GM12872 (cell line): ENCODE results near the gene PRAF2.

Experiments used
- CTCF ChIP-seq: IDR thresholded peaks from 3 replicates; pipeline ENCODE4 v1.5.1; 2011; ENCODE audit warnings: low read depth, mild to moderate bottlenecking, low read length, moderate library complexity; ENCODE audit not compliant: insufficient read depth

PRAF2 gene

GRCh38 chrX:49110417-49110816 is 36.6 kb upstream of the PRAF2 start:
- no peak for TF ChIP-seq CTCF

GRCh38 chrX:49108641-49109040 is 34.8 kb upstream of the PRAF2 start:
- TF ChIP-seq CTCF: no peak

- TF ChIP-seq CTCF: peak; percentile 40; the same call in 2 of the 3 replicates
Measured at GRCh38 chrX:49106930-49107329, 33.1 kb upstream of the PRAF2 start.

- no peak for TF ChIP-seq CTCF
Measured at GRCh38 chrX:49106296-49106695, 32.5 kb upstream of the PRAF2 start.

- TF ChIP-seq CTCF: no peak
Measured at GRCh38 chrX:49103637-49104036, 29.8 kb upstream of the PRAF2 start.

- no peak for TF ChIP-seq CTCF
Measured at GRCh38 chrX:49102190-49102589, 28.4 kb upstream of the PRAF2 start.

- peak; percentile 29; the same call in 1 of the 3 replicates for TF ChIP-seq CTCF
Measured at GRCh38 chrX:49101629-49101984, 27.8 kb upstream of the PRAF2 start.
